Measurements from ENCODE around the gene APOF.
"Not testable (repeated sequence)": the region's sequence is repeated elsewhere in the genome, so short reads cannot be mapped to it uniquely, and the experiment has no call there.

The APOF gene

DNA sequence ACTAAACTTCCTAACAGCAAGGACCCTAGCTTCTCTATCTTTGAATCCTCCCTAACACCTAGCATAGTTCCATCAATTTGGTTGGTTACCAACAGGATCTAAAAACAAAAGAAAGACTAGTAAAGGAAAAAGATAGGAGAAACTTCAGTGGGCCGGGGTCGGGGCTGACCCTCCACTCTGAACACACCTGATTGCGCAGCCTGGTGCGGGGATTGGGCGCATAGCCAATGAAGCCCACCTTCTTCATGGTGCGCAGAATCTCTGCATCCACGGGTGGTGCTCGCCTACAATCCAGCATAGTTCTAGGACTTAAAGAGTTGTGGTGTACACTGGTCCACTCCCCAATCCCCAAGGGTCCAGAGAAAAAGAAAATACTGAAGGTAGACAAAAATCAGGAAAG lies 36.5 kb downstream of the APOF start:
- no peak for DNase-seq (ENCODE audit: low read depth, low spot score)
- CTCF ChIA-PET, result interaction anchor here (1.0 kb wide), 2 partner anchors 12 to 19 kb away, joined by 3 read pairs; no protein-coding TSS in a partner anchor
- no peak overlapping the region for H3K4me3 ChIP-seq (ENCODE audit: low read depth, low read length)
- POLR2A ChIA-PET, result no interaction called here
- TF ChIP-seq CTCF (IDR thresholded peaks at IDR 0.05; ENCODE audit: insufficient read depth, low read length, missing control alignments), result no peak

DNA sequence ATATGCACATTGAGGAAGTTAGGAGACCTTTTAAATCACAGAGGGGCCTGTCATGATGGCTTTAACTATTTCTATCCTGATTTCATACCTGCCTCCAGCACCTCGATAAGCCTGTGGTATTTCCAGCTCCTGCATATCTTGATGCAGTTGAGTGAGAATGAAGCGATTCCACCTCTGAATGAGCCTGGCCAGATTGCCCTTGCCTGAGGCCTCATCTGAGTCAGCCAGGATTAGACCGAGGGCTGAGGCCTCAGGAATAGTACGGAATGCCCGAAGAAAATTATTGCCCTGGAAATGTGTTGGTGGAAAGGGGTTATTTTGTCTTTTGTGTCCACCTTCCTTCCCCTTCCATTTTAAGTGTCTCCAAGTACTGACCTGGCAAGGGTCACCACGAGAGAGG lies 38.5 kb downstream of the APOF start:
- H3K4me3 ChIP-seq (ENCODE audit: low read depth, low read length), result no peak overlapping the region
- DNase-seq (ENCODE audit: low read depth, low spot score), result no peak
- CTCF ChIA-PET, result interaction anchor here (1.0 to 1.5 kb wide), 3 partner anchors 9 to 36 kb away, joined by 3 to 5 read pairs (median 3); partner anchors contain the start of genes PAN2 and STAT2
- TF ChIP-seq CTCF (IDR thresholded peaks at IDR 0.05; ENCODE audit: insufficient read depth, low read length, missing control alignments), result no peak
- POLR2A ChIA-PET, result interaction anchor here (1.0 kb wide), 2 partner anchors 8 to 9 kb away, joined by 3 to 5 read pairs; partner anchors contain the start of genes CNPY2 and PAN2

DNA sequence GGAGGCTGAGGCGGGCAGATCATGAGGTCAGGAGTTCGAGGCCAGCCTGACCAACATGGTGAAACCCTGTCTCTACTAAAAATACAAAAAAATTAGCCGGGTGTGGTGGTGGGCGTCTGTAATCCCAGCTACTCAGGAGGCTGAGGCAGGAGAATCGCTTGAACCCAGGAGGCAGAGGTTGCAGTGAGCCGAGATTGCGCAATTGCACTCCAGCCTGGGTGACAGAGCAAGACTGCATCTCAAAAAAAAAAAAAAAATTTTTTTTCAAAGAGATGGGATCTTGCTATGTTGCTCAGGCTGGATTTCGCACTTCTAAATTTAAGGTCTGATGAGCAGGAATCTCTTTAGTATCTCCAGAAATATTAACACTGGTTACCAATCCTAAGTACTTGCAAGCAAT lies 41.0 kb downstream of the APOF start:
- H3K4me3 ChIP-seq (ENCODE audit: low read depth, low read length); POLR2A ChIA-PET; DNase-seq (ENCODE audit: low read depth, low spot score); CTCF ChIA-PET: not testable (repeated sequence)

DNA sequence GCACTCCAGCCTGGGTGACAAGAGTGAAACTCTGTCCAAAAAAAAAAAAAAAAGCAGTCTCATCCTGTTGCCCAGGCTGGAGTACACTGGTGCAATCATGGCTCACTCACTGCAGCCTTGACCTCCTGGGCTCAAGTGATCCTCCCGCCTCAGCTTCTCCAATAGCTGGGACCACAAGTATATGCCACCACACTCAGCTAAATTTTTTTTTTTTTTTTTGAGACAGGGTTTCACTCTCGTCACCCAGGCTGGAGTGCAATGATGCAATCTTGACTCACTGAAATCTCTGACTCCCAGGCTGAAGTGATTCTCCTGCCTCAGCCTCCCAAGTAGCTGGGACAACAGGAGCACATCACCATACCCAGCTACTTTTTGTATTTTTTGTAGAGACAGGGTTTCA lies 41.6 kb downstream of the APOF start:
- no peak for TF ChIP-seq CTCF (IDR thresholded peaks at IDR 0.05; ENCODE audit: insufficient read depth, low read length, missing control alignments)
- ChIA-PET POLR2A (no interaction called here), CTCF (no interaction called here)
- DNase-seq (ENCODE audit: low read depth, low spot score), result no peak
- no peak overlapping the region for H3K4me3 ChIP-seq (ENCODE audit: low read depth, low read length)

DNA sequence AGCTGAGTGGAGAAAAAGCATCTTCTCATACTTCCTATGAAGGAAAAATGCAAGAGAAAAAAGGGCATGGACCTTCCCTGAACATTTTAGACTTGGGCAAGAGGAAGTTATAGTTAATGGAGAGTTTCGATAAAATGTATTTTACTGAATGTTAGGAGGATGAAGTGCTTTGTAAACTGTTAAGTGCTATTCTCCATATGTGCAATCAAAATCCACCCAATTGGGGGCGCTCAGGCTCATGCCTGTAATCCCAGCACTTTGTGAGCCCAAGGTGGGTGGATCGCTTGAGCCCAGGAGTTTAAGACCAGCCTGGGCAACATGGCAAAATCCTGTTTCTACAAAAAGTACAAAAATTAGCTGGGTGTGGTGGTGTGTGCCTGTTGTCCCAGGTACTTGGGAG lies 45.0 kb downstream of the APOF start:
- POLR2A ChIA-PET, result no interaction called here
- no peak for DNase-seq (ENCODE audit: low read depth, low spot score)
- CTCF ChIA-PET, result interaction anchor here (4.9 kb wide), 1 partner anchor 146 kb away, joined by 24 read pairs; no protein-coding TSS in a partner anchor
- no peak overlapping the region for H3K4me3 ChIP-seq (ENCODE audit: low read depth, low read length)
- no peak for TF ChIP-seq CTCF (IDR thresholded peaks at IDR 0.05; ENCODE audit: insufficient read depth, low read length, missing control alignments)

- peak within 1 kb of the TSS; percentile 96 for H3K4me3 ChIP-seq (ENCODE audit: low read depth, low read length)
- peak; percentile 77 for DNase-seq (ENCODE audit: low read depth, low spot score)
- ChIA-PET POLR2A (interaction anchor here (0.6 to 1.7 kb wide), 15 partner anchors 8 to 148 kb away, joined by 3 to 7 read pairs (median 3); partner anchors contain the start of genes CS, IL23A, PAN2 and RNF41), CTCF (interaction anchor here (0.7 to 4.9 kb wide), 12 partner anchors 10 to 153 kb away, joined by 3 to 24 read pairs (median 3); partner anchors contain the start of genes SMARCC2, SPRYD4 and TIMELESS)
- TF ChIP-seq CTCF (IDR thresholded peaks at IDR 0.05; ENCODE audit: insufficient read depth, low read length, missing control alignments), result peak; percentile 14
These were observed 46.8 kb downstream of the APOF start, which contains the start of gene CNPY2 for GRCh38 chr12:56315622-56316473. Gene CNPY2 (minus strand): TSS chr12:56315988. CDS start chr12:56315217, 771 bp downstream.
